ENCODE results near the gene BRINP3. TPM values are rescaled to one million over a fixed set of nuclear protein-coding genes. Genes with fewer than 3 reads are reported as not detected.

Gene BRINP3
- polyA plus RNA-seq, 4 donors: 2.4 to 7.2 (median 3.9) TPM

DNA sequence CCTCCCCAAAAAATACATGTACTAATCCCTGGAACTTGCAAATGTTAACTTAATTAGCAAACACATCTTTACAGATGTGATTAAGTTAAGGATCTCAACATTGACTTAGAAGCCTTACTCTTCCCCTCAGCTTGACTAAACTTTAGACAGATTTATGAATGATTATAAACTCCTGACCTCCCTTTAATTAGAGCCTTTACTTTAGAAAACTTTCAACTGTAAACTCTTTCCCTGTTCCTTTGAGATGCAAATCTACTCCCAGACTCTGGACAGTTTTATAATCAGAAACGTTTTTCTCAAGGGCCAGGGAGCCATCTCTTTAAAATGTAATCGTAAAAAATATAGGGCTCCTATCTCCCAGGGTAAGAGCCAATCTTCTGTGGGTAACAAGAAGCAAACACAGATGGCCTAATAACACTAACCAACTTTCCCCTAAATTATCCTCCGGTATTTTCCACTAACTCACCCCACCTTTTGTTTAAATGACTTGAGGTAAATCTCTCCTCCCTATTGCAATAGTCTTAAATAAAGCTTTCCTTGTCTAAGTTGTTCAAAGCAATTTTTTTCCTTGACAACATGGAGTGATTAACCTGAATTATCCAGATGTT, 284.1 kb downstream of the BRINP3 start:
- DNase-seq (ENCODE audit: low read depth in 4 of 4, low spot score in 3 of 4): no peak

DNA sequence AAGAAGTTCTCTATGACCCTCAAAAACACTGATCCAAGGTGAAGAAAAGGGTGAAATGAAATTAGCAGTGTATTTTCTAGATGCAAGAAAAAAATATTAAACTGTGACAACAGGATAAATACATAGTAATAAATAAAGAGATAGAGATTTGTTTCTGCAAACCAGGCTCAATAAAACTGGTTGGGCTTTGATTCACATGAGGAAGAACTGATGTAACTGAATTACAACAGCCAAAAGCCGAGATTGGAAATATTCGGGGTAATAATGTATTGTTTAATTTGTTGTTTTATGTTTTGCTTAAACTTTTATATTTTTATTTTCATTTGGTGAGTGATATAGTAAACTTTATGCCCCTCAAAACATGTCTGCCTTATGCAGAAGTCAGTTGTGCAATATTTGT, 285.0 kb downstream of the BRINP3 start:
- DNase-seq (ENCODE audit: low read depth in 4 of 4, low spot score in 3 of 4): no peak

DNA sequence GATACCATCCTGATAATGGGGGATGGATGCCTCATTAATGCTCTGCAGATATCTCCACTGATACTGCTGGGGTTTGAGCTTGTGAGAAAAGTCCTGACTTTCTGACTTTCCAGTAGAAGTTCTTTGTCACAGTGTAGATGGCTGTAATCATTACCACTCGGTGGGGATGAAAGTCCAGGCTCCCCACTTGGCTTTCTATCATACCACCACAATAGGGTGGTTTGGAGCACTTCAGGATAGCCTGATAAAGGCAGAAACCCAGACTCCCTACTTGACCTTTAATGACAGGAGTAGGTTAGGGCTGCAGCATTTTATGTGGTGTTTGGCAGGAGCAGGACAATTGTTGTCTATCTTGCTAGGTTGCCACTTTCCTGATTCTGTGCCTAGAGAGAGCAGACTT, 294.1 kb downstream of the BRINP3 start:
- no peak for DNase-seq (ENCODE audit: low read depth in 4 of 4, low spot score in 3 of 4)

DNA sequence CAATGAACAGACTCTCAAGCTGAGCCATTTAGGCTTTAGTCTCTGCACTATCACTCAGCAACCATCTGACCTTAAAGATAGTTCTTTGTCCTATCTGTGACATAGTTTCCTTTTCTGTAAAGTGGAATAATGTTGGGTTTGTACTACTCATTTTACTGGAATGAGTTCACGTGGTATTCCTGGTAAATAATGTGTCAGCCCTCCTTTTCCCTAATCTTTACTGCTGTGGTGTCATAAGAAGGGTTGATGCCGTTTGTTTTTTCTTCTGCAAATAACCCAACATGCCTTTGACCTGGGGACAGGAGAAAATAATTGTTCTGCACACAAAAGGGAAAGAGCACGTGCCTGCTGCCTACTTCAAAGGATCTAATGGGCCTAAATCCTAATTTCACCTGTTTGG, 297.8 kb downstream of the BRINP3 start:
- DNase-seq (ENCODE audit: low read depth in 4 of 4, low spot score in 3 of 4): no peak

DNA sequence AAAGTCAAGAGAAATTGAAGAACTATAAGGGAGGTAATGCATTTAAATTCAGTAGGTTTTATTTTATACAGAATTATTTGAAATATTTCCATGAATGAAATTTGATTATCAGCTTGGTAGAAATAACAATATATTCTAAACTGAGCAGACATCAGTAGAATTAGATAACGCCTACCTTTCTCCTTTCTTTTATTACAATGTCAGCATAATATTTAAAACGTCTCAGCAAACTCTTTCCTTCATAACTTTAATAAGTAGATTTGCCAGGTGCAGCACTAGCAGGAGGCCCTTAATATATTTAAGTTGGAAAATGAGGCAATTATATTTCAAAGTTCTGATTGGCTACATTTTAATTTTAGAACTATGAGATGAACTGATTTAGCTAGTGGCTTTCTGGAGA, 298.8 kb downstream of the BRINP3 start:
- DNase-seq (ENCODE audit: low read depth in 4 of 4, low spot score in 3 of 4): no peak

DNA sequence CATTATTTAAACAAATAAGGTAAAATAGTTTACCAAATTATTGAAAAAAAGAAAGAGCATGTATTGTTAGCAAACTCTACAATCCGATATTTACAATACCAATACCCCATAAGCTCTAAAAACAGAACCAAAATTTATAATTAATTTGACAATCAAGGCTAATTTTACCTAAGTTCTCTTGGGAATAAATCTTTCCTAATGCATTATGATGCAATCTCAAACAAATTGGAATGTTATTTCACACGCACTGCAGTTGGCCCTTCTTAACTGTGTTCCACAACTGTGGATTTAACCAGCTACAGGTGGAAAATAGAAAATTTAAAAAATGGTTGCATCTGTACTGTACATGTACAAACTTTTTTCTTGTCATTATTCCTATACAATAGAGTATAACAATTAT, 300.1 kb downstream of the BRINP3 start:
- DNase-seq (ENCODE audit: low read depth in 4 of 4, low spot score in 3 of 4): no peak

DNA sequence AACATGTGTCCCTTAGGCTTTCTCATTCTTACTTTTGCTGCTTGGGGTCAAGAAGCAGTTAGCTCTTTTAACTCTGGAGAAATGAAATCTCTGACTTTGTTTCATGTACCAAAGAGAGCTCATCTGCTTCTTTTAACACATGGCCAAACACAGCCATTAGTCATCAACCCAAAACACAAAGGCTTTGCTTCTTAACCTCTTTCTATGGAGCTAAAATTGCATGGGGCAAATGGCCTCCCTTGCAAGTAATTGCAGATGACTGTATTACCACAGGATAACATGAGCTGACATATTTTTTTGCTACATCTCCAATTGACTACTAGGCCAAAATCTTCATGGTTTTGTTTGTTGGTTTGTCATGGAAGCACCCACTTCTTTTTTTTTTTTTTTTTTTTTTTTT, 300.9 kb downstream of the BRINP3 start:
- no peak for DNase-seq (ENCODE audit: low read depth in 4 of 4, low spot score in 3 of 4)

DNA sequence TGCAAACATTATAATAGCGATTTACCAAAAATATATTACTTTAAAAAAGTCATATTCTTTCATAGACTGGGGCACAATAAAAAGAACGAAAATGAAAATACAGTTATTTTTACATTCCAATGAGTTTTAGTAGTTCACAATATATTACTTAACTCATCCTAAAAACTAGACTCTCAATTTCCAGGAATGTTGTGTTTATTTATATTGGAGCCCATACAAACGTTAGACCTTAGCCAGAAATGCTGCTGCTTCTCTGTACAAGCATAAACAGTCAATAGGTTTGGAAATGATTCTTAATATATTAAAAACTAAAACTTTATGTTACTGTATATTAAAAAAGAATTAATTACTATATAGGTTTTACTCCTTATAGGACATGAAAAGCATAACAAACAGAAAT, 302.3 kb downstream of the BRINP3 start:
- DNase-seq (ENCODE audit: low read depth in 4 of 4, low spot score in 3 of 4): no peak

DNA sequence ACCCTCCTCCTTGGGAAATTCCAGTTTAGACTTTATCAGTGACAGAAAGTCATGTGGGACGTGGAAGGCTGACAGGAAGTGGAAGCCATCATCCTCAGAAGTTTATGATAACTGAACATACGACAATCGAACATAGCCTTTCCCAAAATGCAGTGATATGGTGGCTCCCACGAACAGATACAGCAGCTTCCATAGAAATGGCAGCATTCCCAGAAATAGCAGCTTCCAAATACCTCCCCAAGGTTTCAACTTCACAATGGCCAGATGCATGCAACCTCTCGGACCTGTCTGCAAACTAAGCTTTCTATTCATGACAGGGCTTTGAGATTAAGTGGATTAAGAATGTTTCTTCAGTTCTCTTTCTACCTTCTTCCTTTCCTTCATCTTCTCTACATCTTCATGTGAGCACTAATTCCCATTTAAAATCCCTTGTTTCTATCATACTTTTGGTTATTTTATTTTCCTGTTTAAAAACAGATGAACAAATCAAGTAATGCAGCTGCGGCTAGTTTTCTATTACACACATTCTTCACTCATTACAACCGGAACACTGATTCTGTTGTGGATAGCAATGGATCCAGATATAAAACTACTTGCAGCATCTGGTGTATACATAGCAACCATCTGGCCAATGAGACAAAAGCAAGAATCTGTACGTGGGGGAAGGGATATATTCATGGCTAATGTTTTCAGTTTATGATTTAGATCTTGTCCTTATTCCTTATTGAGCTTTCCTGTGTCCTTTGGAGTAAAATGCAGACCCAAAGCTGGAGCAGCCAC, 304.8 kb downstream of the BRINP3 start:
- DNase-seq (ENCODE audit: low read depth in 4 of 4, low spot score in 3 of 4): no peak

DNA sequence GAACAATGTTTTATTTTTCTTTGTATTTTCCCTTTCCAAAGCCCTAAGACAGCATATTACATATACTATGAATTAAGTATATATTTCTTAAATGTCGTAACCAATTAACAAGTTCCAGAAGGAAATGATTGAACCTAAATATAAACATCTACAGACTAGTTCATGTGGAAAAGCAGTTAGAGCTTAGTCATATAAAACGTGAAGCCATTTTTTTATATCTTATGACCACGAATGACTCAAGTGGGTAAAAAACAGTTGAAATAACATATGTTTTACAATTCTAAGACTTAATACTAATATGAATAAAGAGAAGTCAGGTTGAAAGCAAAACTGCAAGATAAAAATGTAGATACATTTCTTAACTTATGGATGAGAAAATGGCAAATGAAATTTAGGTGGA, 307.3 kb downstream of the BRINP3 start:
- DNase-seq (ENCODE audit: low read depth in 4 of 4, low spot score in 3 of 4): no peak

DNA sequence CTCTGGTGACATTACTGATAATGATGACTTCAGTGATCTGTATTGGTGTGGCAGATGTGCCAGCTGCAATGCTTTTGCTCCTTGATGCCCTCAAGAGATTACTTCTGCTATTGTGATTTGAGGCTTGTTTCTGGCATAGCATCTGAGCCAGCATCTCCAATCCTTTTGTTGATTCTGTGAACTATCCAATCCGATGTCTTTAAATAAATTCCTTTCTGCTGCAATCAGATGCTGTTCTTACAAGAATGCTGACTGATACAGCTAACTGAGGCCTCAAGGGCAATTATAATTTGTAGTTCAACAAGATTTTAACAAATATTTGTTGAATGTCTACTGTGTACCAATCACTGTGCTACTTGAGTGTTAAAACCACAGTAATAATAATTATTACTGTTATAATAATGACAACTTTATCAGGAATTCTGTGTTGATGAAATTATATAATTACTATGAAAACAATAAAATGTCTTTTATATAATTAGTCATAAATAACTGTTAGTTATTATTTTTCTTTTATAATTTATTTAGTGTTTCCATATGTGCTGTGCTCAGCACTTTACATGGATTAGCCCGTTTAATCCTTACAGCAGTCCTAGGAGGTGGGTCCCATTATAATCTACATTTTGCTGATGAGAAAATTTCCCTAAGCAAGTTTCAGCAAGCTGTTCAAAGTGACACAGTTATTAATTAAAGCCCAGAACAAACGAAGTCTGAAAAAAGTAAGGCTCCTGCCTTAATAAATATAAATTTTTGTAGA, 308.2 kb downstream of the BRINP3 start:
- no peak for DNase-seq (ENCODE audit: low read depth in 4 of 4, low spot score in 3 of 4)

DNA sequence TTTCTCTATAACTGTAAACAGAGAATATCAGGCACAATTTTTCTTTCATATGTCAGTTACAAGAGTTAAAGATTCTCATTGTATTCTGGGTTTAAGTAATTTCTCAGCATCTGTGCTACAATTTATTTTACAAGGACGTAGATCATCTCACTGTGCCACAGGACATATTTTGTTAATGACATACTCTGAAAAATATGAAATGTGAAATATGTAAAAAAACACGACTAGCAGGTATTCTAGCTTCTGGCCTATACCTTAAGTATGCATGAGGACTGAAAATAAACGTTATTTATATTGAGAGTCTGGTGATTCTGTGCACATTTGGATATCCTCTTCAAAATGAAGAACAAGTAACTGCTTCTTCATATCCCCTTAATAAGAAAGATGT, 308.8 kb downstream of the BRINP3 start:
- no peak for DNase-seq (ENCODE audit: low read depth in 4 of 4, low spot score in 3 of 4)

DNA sequence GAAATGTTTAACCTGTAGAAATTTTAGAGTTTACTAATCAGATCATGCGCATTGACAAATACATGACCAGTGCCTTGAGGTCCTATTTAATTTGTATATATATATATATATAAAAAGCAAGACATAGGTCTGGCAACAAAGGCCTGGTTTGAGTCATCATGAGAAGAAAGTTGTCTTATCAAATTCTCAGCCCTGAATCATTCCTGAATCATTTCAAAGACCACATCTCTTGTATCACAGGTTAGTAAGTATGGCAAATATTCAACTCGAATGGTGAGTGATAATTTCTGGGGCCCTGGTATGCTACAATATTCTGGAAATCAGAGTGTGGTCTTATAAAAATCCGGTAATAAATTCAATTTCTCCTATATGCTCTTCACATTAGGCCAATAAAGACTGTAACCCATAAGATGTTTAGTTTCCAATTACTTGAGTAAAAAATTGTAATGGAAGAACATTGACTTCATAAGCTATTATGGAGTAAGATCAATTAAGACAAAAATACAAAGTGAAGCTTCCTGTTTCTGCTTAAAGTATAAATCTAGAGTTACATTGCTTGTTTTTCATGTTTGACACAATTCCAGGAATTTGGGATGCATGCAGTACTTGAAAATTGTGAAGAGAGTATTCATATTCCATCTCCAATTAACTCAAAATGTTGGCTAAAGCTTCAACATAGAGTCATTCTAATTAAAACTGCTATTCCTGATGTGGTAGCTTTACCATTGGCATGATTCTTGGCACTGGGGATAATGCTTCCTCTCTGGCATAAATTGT, 309.4 kb downstream of the BRINP3 start:
- DNase-seq (ENCODE audit: low read depth in 4 of 4, low spot score in 3 of 4): no peak

DNA sequence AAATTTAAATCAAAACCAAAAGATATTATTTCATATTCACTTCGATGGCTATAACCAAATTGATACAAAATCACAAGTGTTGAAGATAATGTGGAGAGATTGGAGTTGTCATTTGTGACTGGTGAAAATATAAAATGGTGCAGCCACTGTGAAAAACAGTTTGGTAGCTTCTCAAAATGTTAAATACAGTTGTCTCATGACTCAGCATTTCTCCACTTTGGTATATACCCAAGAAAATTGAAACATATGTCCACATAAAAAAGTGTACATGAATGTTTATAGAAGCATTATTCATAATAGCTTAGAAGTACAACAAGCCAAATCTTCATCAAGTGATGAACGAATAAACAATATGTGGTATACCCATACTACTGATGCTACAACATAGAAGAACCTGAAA, 318.5 kb downstream of the BRINP3 start:
- DNase-seq (ENCODE audit: low read depth in 4 of 4, low spot score in 3 of 4): no peak

DNA sequence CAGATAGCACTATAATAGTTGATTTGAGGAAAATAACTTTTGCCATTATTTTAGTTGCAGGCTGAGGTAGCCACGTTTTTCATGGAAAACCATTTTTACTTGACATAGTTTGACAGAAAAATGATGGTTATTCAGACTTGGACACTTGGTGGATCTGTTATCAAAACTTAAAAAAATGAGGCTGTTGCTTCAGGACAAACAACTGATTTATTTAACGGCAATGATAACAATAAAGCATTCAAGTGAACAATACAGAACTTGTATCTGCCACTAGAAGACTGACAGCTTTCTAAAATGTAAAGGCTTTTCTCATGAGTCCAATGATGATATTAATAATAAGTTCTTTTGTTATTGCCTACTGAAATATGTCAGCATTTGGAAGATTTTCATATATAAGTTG, 322.9 kb downstream of the BRINP3 start:
- DNase-seq (ENCODE audit: low read depth in 4 of 4, low spot score in 3 of 4): no peak

DNA sequence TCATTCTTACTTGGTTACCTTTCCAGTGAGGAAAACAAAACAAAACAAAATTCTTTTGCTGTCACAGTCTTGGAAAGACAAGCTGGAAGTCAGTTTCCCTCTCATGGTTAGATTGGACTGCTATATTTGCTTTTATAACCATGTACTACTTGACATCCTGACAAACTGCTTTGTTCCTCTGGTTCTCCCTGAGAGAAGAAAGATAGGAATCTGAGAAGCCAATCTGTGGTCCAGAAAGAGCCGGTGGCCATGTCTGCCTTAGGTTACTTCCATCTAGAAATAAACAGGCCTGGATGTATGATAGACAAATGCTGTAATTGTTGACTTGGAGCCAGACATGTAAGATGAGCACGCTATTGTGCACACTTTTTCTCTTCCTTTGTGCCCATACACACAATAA, 330.0 kb downstream of the BRINP3 start:
- DNase-seq (ENCODE audit: low read depth in 4 of 4, low spot score in 3 of 4): no peak

DNA sequence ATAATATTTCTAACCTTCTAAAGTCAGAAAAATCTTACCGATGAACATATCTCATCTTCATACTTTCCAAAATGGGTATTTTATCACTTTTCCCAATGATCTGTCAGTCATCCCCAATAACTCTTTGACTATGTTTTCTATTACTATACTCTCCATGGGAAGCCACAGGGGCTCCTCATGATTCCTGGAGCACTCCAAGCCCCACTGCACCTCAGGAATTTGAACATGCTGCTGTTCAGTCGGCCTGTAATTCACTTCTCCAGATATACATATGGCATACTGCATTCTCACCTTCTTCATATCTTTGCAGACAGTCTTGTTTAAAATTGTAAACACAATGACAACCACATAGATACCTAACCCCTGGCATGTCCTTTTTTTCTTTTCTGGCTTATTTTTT, 333.0 kb downstream of the BRINP3 start:
- no peak for DNase-seq (ENCODE audit: low read depth in 4 of 4, low spot score in 3 of 4)

DNA sequence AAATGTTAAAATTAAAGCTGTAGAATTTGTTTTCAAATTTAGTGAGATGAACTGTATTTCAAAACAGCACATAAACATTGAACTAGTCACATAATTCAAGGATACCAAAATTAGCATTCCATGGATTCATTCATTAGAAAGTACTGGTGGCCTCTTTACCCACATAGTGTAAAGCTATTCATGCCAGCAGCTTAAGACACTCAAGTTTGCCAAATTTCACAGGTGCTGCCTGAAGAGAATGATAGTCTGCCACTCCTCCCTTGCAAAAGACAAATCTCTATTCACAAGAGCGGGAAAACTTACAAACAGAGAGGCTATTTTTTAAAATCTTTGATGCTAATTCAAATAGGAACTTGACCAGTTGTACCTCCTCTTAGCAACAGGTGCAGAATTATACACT, 337.0 kb downstream of the BRINP3 start:
- DNase-seq (ENCODE audit: low read depth in 4 of 4, low spot score in 3 of 4): no peak

DNA sequence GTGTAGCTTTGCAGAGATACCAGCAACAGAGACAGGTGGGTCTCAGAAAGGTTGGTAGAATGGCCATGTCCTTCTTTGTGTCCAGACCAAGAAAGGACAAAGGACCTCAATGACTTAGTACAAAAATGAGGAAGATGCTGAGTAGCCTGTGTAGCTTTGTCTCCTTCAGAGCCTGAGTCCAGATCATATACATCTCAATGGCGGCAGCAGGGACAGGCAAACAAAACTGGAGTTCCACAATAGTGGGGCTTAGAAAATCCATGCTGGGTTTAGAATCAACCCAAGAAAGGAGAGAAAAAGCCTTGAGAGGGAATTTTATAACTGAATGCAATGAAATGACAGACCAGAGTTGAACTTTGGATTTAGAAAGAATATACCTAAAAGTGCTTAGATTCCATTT, 339.0 kb downstream of the BRINP3 start:
- DNase-seq (ENCODE audit: low read depth in 4 of 4, low spot score in 3 of 4): no peak

DNA sequence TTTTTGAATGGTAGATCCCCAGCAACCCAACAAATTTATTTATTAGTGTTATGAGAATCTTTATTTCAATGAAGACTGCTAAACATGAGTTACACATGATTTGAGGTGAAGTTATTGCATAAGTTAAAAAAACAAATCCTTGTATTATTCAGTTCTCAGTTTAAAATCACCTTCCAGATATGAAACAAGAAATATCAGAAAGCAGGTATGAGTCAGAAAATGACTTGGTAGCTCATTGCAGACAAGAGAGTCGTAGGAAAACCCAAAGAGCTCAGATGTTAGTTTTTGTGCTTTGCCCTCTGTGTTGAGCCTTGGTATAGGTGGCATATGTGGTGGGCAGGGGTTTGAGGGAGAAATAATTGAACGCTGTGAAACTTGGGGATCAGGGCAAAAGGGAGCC, 339.4 kb downstream of the BRINP3 start:
- no peak for DNase-seq (ENCODE audit: low read depth in 4 of 4, low spot score in 3 of 4)

DNA sequence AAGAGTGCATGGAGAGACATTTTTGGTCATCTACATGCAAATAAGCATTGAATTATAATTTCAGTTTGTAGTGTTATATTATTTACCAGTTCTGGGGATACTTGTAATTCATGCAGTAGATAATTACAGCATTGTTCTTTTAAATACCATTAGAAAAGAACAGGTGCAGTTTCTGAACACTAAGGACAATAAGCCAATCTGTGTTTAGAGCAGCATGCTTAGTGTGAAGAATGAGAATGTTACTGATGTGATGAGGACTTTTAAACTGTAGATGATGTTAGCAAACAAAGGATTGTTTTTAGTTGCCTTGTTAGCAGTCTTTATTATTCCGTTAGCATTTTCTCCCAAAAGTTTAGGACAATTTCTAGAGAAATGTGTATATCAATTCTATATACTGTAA, 348.3 kb downstream of the BRINP3 start:
- DNase-seq (ENCODE audit: low read depth in 4 of 4, low spot score in 3 of 4): no peak

Measured in left renal pelvis (tissue), 4 donors.